ENCODE data around the gene ARMC9. TPM values are rescaled to one million over a fixed set of nuclear protein-coding genes. Genes with fewer than 3 reads are reported as not detected.

The ARMC9 gene
- total RNA-seq, 1 donor from 2014 or later, result 8.4 TPM

DNA sequence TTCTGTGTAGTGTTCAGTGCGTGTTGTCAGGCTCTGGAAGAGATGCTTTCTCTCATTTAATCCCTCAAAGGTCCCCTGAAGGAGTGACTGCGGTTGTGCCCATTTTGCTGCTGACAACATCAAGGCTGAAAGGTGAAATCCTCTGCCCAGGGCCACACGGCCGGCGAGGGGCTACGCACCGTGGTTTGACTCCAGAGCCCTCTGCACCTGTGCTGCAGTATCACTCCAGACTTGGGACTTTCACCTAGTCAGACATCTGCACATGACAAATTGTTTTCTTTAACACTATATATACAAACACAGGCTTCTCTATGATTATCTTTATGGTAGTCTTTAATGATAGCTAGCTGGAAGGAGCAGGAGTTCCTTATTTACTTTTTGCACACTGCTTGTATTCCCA, 90.2 kb downstream of the ARMC9 start:
- FAIRE-seq (no peak), DNase-seq (ENCODE audit: low read depth) (no peak)
- H3K4me3 ChIP-seq (ENCODE audit: low read depth, low read length), result no peak overlapping the region
- no peaks in the 10 kb centered on the region for H3K27me3 ChIP-seq (ENCODE audit: control insufficient read depth, insufficient read depth, low read length)
- H3K36me3 ChIP-seq (ENCODE audit: control insufficient read depth, insufficient read depth, low read length), result no peaks in the 10 kb centered on the region
- TF ChIP-seq, protein P1, sequence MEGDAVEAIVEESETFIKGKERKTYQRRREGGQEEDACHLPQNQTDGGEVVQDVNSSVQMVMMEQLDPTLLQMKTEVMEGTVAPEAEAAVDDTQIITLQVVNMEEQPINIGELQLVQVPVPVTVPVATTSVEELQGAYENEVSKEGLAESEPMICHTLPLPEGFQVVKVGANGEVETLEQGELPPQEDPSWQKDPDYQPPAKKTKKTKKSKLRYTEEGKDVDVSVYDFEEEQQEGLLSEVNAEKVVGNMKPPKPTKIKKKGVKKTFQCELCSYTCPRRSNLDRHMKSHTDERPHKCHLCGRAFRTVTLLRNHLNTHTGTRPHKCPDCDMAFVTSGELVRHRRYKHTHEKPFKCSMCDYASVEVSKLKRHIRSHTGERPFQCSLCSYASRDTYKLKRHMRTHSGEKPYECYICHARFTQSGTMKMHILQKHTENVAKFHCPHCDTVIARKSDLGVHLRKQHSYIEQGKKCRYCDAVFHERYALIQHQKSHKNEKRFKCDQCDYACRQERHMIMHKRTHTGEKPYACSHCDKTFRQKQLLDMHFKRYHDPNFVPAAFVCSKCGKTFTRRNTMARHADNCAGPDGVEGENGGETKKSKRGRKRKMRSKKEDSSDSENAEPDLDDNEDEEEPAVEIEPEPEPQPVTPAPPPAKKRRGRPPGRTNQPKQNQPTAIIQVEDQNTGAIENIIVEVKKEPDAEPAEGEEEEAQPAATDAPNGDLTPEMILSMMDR (IDR thresholded peaks at IDR 0.05; ENCODE audit: insufficient read depth, low read length, severe bottlenecking), result no peak

DNA sequence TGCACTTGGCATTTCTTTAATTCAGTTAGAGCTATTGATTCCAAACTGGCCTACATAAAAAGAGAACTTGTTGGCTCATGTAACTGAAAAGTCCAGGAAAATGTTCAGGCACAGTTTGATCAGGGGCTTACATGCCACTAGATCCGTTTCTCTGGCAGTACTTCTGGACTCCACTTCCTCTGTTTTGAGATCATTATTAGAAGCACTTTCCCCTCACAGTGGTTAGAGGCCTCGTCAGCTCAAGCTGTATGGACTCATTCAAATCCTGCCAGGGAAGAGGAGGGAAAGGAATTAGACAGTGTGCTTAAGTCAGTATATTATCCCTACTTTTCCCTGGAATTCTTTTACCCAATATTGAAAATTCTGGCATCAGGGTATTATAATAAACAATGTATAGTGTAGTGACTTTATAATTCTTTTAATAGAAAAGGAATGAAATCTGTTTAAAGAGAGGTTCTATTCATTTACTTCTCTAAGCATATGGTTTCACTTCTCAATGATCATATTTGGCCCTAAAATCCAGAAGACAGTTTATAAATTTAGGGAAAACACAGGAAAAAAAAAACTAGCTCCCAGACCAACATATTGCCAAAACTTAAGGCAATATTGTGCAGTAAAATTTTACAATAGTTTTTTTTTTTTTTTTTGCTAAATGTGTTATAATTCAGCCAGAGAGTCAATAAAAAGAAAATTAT, 92.0 kb downstream of the ARMC9 start:
- Histone ChIP-seq H3K27me3 (ENCODE audit: control insufficient read depth, insufficient read depth, low read length) (no peaks in the 10 kb centered on the region), H3K36me3 (ENCODE audit: control insufficient read depth, insufficient read depth, low read length) (no peaks in the 10 kb centered on the region), H3K4me3 (ENCODE audit: low read depth, low read length) (no peak overlapping the region)
- TF ChIP-seq, protein P1 (IDR thresholded peaks at IDR 0.05; ENCODE audit: insufficient read depth, low read length, severe bottlenecking), result no peak
- FAIRE-seq (no peak), DNase-seq (ENCODE audit: low read depth) (no peak)

GRCh38 chr2:231292472-231293134, 94.2 kb downstream of the ARMC9 start:
- TF ChIP-seq, protein P1 (IDR thresholded peaks at IDR 0.05; ENCODE audit: insufficient read depth, low read length, severe bottlenecking), result no peak
- Histone ChIP-seq H3K36me3 (ENCODE audit: control insufficient read depth, insufficient read depth, low read length) (no peaks in the 10 kb centered on the region), H3K4me3 (ENCODE audit: low read depth, low read length) (no peak overlapping the region), H3K27me3 (ENCODE audit: control insufficient read depth, insufficient read depth, low read length) (no peaks in the 10 kb centered on the region)
- no peak for FAIRE-seq
- DNase-seq (ENCODE audit: low read depth), result no peak

DNA sequence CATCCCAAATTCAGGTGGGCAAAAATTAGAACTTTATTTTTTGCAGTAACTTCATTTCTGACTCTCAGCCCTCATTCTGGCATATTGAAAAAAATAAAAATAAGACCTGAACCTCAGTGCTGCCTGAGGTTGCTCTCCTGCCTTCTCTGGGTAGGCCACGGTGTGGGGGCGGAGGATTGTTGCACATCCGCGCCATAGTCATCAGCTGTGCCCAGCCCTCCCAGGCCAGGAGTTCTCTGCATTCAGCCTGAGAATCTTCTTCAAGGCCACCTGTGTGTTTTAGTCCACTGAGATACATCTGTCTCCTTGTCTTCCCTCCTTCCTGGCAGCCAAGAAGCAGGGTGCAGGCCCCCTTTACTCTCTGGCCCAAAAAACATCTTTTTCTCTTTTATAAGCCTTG, 94.7 kb downstream of the ARMC9 start:
- no peak for DNase-seq (ENCODE audit: low read depth)
- peak; percentile 73 for FAIRE-seq
- H3K27me3 ChIP-seq (ENCODE audit: control insufficient read depth, insufficient read depth, low read length), result no peaks in the 10 kb centered on the region

GRCh38 chr2:231294116-231294515, 95.7 kb downstream of the ARMC9 start:
- Histone ChIP-seq H3K36me3 (ENCODE audit: control insufficient read depth, insufficient read depth, low read length) (no peaks in the 10 kb centered on the region), H3K4me3 (ENCODE audit: low read depth, low read length) (no peak overlapping the region), H3K27me3 (ENCODE audit: control insufficient read depth, insufficient read depth, low read length) (no peaks in the 10 kb centered on the region)
- no peak for DNase-seq (ENCODE audit: low read depth)
- FAIRE-seq, result no peak
- TF ChIP-seq, protein P1 (IDR thresholded peaks at IDR 0.05; ENCODE audit: insufficient read depth, low read length, severe bottlenecking), result no peak

More for the DNA sequence above, 94.7 kb downstream of the ARMC9 start:
- TF ChIP-seq, protein P1 (IDR thresholded peaks at IDR 0.05; ENCODE audit: insufficient read depth, low read length, severe bottlenecking), result no peak
- Histone ChIP-seq H3K36me3 (ENCODE audit: control insufficient read depth, insufficient read depth, low read length) (no peaks in the 10 kb centered on the region), H3K4me3 (ENCODE audit: low read depth, low read length) (no peak overlapping the region)
